SK-N-SH (cell line): ENCODE data around the gene USP22. TPM values are rescaled to one million over a fixed set of nuclear protein-coding genes. Genes with fewer than 3 reads are reported as not detected.
"Not testable (repeated sequence)": the region's sequence is repeated elsewhere in the genome, so short reads cannot be mapped to it uniquely, and the experiment has no call there.

Experiments
- CTCF ChIA-PET: fragments of 300-600, 350-600 bp; formaldehyde crosslinking; extraction: SDS; loops from one replicate; lab custom pipeline; 2021; lab: Yijun Ruan, JAX
- POLR2A ChIA-PET: fragments of 350-600 bp; sonication (Branson Sonifier 250); formaldehyde crosslinking; extraction: SDS; loops from one replicate; lab custom pipeline; 2020; ENCODE audit warnings: antibody characterized with exemption, inconsistent platforms; lab: Yijun Ruan, JAX
- DNase-seq: peaks from one replicate; pipeline ENCODE4 v3.0.0; 2012
- H2AFZ ChIP-seq: fragments of 200-600 bp; sonication (generic); 2 replicates; pipeline ENCODE4 v1.8.1; 2016; ENCODE audit warnings: antibody characterized with exemption, mild to moderate bottlenecking, low read depth
- H3F3A ChIP-seq: fragments of 200-600 bp; sonication (generic); replicated peaks from 2 replicates; pipeline ENCODE3; 2016; ENCODE audit warnings: antibody characterized with exemption, mild to moderate bottlenecking; ENCODE audit not compliant: insufficient read depth
- H3K27ac ChIP-seq, 2 experiments: fragments of 200-500 bp in 1 of 2; fragments of 200-600 bp in 1 of 2; sonication (Bioruptor generic) in 1 of 2; sonication (generic), shearing (Covaris generic) in 1 of 2; 2 replicates each; pipeline versions ENCODE4 v1.5.1 to v1.6.1; 2014 to 2016; ENCODE audit warnings: low read depth in 2 of 2, inconsistent platforms in 1 of 2, low read length in 1 of 2, mild to moderate bottlenecking in 1 of 2, mixed read lengths in 1 of 2
- H3K27me3 ChIP-seq: fragments of 200-600 bp; sonication (generic), shearing (Covaris generic); 2 replicates; pipeline ENCODE4 v1.6.1; 2016; ENCODE audit warnings: mixed run types; ENCODE audit not compliant: insufficient read depth
- H3K36me3 ChIP-seq, 2 experiments: fragments of 200-500 bp in 1 of 2; fragments of 200-600 bp in 1 of 2; sonication (Bioruptor generic) in 1 of 2; sonication (generic) in 1 of 2; replicated peaks in 1 of 2; 2 replicates each; pipeline versions ENCODE3 to v1.5.1; 2014 to 2016; ENCODE audit warnings: low read length in 1 of 2, mild to moderate bottlenecking in 1 of 2; ENCODE audit not compliant: insufficient read depth in 2 of 2, control insufficient read depth in 1 of 2
- H3K4me1 ChIP-seq, 2 experiments: fragments of 200-500 bp in 1 of 2; fragments of 200-600 bp in 1 of 2; sonication (Bioruptor generic) in 1 of 2; sonication (generic), shearing (Covaris generic) in 1 of 2; 2 replicates each; pipeline versions ENCODE4 v1.5.1 to v1.6.1; 2014 to 2016; ENCODE audit warnings: low read depth in 1 of 2, low read length in 1 of 2, mixed run types in 1 of 2; ENCODE audit not compliant: insufficient read depth in 2 of 2, control insufficient read depth in 1 of 2
- H3K4me2 ChIP-seq: fragments of 200-600 bp; sonication (generic), shearing (Covaris generic); 2 replicates; pipeline ENCODE4 v1.6.1; 2017; ENCODE audit warnings: mixed run types
- H3K4me3 ChIP-seq, 2 experiments: fragments of 200-500 bp in 1 of 2; fragments of 200-600 bp in 1 of 2; sonication (Bioruptor generic) in 1 of 2; sonication (generic), shearing (Covaris generic) in 1 of 2; 2 replicates each; pipeline versions ENCODE4 v1.5.1 to v1.8.1; 2014 to 2016; ENCODE audit warnings: low read depth in 2 of 2, inconsistent platforms in 1 of 2, low read length in 1 of 2, mild to moderate bottlenecking in 1 of 2, mixed read lengths in 1 of 2, moderate library complexity in 1 of 2
- H3K79me2 ChIP-seq: fragments of 200-600 bp; sonication (generic); 2 replicates; pipeline ENCODE4 v1.8.1; 2017; ENCODE audit warnings: mild to moderate bottlenecking; ENCODE audit not compliant: insufficient read depth
- H3K9ac ChIP-seq: fragments of 200-600 bp; sonication (generic); 2 replicates; pipeline ENCODE4 v1.6.1; 2017; ENCODE audit warnings: mixed run types
- H3K9me2 ChIP-seq: fragments of 200-600 bp; sonication (generic); 2 replicates; pipeline ENCODE4 v1.6.1; 2017; ENCODE audit warnings: mixed run types
- H3K9me3 ChIP-seq: fragments of 200-600 bp; sonication (generic); 2 replicates; pipeline ENCODE4 v1.6.1; 2017; ENCODE audit warnings: mixed run types, mild to moderate bottlenecking, moderate library complexity
- H4K20me1 ChIP-seq: fragments of 200-600 bp; sonication (generic); 2 replicates; pipeline ENCODE4 v1.6.1; 2017; ENCODE audit warnings: mild to moderate bottlenecking, mixed run types; ENCODE audit not compliant: insufficient read depth
- CTCF ChIP-seq: fragments of 200-600 bp; sonication (generic); IDR thresholded peaks from 2 replicates; pipeline ENCODE4 v1.6.1; 2017; ENCODE audit warnings: antibody characterized with exemption, mild to moderate bottlenecking, moderate library complexity
- ELF1 ChIP-seq: IDR thresholded peaks from 2 replicates; pipeline ENCODE4 v1.4.0; 2012
- FOSL2 ChIP-seq: IDR thresholded peaks from 2 replicates; pipeline ENCODE4 v1.4.0; 2012; ENCODE audit warnings: low read depth, mild to moderate bottlenecking, moderate library complexity, borderline replicate concordance
- FOXM1 ChIP-seq: IDR thresholded peaks from 2 replicates; pipeline ENCODE4 v1.4.0; 2012; ENCODE audit warnings: low read depth, mild to moderate bottlenecking
- GABPA ChIP-seq: IDR thresholded peaks from 2 replicates; pipeline ENCODE4 v1.4.0; 2012; ENCODE audit warnings: low read depth, mild to moderate bottlenecking
- JUND ChIP-seq: IDR thresholded peaks from 2 replicates; pipeline ENCODE4 v1.4.0; 2012
- MEF2A ChIP-seq: IDR thresholded peaks from 2 replicates; pipeline ENCODE4 v1.4.0; 2012; ENCODE audit warnings: low read depth, borderline replicate concordance
- PBX3 ChIP-seq: IDR thresholded peaks from 2 replicates; pipeline ENCODE4; 2012
- SMC3 ChIP-seq: IDR thresholded peaks from 2 replicates; pipeline ENCODE4 v1.6.1; 2012; ENCODE audit warnings: low read depth, low read length, improper control_type of control experiment
- TAF1 ChIP-seq: IDR thresholded peaks from 2 replicates; pipeline ENCODE4 v1.6.1; 2012; ENCODE audit warnings: low read depth, mild to moderate bottlenecking, low read length, moderate library complexity, borderline replicate concordance
- TCF12 ChIP-seq: IDR thresholded peaks from 2 replicates; pipeline ENCODE4 v1.4.0; 2012
- USF1 ChIP-seq: IDR thresholded peaks from 2 replicates; pipeline ENCODE4 v1.4.0; 2012; ENCODE audit warnings: low read depth, borderline replicate concordance
- USF2 ChIP-seq: fragments of 150-350 bp; IDR thresholded peaks from 2 replicates; pipeline ENCODE4 v1.6.1; 2017; ENCODE audit warnings: antibody characterized with exemption, low read length, low read depth, borderline replicate concordance
- WGBS: methylation state at CpG from one replicate; pipeline ENCODE4 v1.1.6; 2017; ENCODE audit warnings: low lambda C conversion rate; 5-methylcytosine and 5-hydroxymethylcytosine counted together
- polyA plus RNA-seq, 3 experiments: library from polyadenylated mRNA; depleted of rRNA; stranded (reverse); fragments of >200 nt; gene quantifications; 2 replicates each; pipeline ENCODE4 v1.2.3, GENCODE V29; 2012

USP22 gene
- polyA plus RNA-seq, 1 of the 3 experiments (the other 2 are of a cell fraction), result 142 TPM

DNA sequence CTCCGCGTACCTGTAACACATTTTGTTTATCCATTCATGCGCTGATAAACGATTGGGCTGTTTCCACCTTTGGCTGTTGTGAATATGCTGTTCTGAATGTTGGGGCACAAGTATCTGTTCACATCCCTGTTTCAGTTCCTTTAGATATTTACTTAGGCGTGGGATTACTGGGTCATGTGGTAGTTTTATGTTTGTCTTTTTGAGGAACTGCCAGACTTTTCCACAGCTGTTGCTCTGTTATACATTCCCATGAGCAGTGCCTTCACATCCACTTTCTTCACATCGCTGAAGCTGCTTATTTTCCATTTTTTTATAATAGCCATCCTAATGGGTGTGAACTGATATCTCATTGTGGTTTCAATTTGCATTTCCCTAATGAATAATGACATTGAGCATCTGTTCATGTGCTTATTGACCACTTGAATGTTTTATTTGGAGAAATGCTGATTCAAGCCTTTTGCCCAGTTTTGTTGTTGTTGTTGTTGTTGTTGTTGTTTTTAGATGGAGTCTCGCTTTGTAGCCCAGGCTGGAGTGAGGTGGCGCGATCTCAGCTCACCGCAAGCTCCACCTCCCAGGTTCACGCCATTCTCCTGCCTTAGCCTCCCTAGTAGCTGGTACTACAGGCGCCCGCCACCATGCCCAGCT is 65.1 kb downstream of the USP22 start:
- CTCF ChIA-PET, result interaction anchor here (1.4 kb wide), 1 partner anchor 15 kb away, joined by 7 read pairs; no protein-coding TSS in a partner anchor
- WGBS, result 93% methylated on average over 13 of the region's 13 CpGs
- not testable (repeated sequence) for H3F3A ChIP-seq

DNA sequence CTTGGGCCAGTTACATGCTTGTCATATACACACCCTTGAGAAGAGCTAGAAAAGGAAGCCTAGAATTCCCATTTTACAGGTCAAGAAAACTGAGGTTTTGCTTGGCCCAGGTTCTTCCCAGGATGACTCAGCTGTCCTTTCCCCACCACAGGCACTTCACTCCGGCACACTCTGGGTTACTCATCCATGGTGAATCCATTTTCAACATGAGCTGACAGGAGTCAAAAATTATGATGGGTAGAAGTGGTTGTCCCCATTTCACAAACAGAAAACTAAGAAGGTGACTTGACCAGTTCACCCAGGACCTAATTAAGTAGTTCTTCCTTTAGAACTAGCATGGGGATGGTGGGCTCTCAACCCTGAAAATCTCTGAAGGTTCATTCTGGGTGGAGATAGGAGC is 67.2 kb downstream of the USP22 start:
- H3K4me1 ChIP-seq, result no peaks in the 10 kb centered on the region
- no peak overlapping the region for H3K9ac ChIP-seq
- H3K27ac ChIP-seq, result no peak overlapping the region
- H3K27me3 ChIP-seq, result no peaks in the 10 kb centered on the region
- H3F3A ChIP-seq, result no peaks in the 10 kb centered on the region
- no peak overlapping the region for H3K4me3 ChIP-seq
- H3K36me3 ChIP-seq, result peaks cover 14 to 39% of the 10 kb centered on the region in 2 experiments
- no peak overlapping the region for H3K4me2 ChIP-seq
- no peak for DNase-seq
- TF ChIP-seq PBX3 (0 out of 2 replicates have a peak, but pooled peaks have one; percentile 10), ELF1 (no peak), CTCF (no peak), FOXM1 (no peak), USF1 (no peak), MEF2A (no peak), FOSL2 (peak; percentile 34; the same call in 1 of the 2 replicates), GABPA (no peak), SMC3 (no peak), TAF1 (no peak), USF2 (no peak), TCF12 (no peak), JUND (0 out of 2 replicates have a peak, but pooled peaks have one; percentile 11)
- WGBS, result 14% methylated on average over 1 of the region's 1 CpG
- no peak overlapping the region for H2AFZ ChIP-seq
- ChIA-PET POLR2A (no interaction called here), CTCF (interaction anchor here (1.0 to 1.6 kb wide), 2 partner anchors 18 to 124 kb away, joined by 4 read pairs; no protein-coding TSS in a partner anchor)
- no peaks in the 10 kb centered on the region; the same call in 1 of the 2 replicates for H3K79me2 ChIP-seq
- H3K9me2 ChIP-seq, result no peaks in the 10 kb centered on the region
- H4K20me1 ChIP-seq, result no peaks in the 10 kb centered on the region
- H3K9me3 ChIP-seq, result no peaks in the 10 kb centered on the region

More for the DNA sequence above, 65.1 kb downstream of the USP22 start:
- peaks cover 24 to 37% of the 10 kb centered on the region in 2 experiments for H3K36me3 ChIP-seq
- DNase-seq, POLR2A ChIA-PET, H3K9me3 ChIP-seq, H3K27ac ChIP-seq, H3K27me3 ChIP-seq, H3K4me1 ChIP-seq, H3K9me2 ChIP-seq, H2AFZ ChIP-seq, H3K4me2 ChIP-seq, H4K20me1 ChIP-seq, H3K4me3 ChIP-seq, H3K79me2 ChIP-seq, H3K9ac ChIP-seq: not testable (repeated sequence)
